Endothelial cell of umbilical vein (primary cell): ENCODE results near the gene SIGLEC6. TPM values are rescaled to one million over a fixed set of nuclear protein-coding genes. Genes with fewer than 3 reads are reported as not detected.

Experiments used
- BruUV-seq: library from RNA; stranded (reverse); fragments of 400-500 nt; replicated peaks from 2 replicates; lab custom pipeline; 2021; lab: Mats Ljungman, UMichigan
- CTCF ChIA-PET: fragments of 300-600, 350-600 bp; sonication (Branson Sonifier 250); formaldehyde crosslinking; loops from one replicate; lab custom pipeline; 2021; ENCODE audit warnings: antibody characterized with exemption, inconsistent platforms; lab: Charles Lee
- POLR2A ChIA-PET: fragments of 300-600, 350-600 bp; sonication (Branson Sonifier 250); formaldehyde crosslinking; loops from one replicate; lab custom pipeline; 2021; ENCODE audit warnings: antibody characterized with exemption, inconsistent platforms; lab: Charles Lee
- DNase-seq: peaks from one replicate; pipeline ENCODE4 v3.0.0-alpha.2; 2011; ENCODE audit warnings: low read depth, low spot score
- FAIRE-seq: peaks from 2 replicates; lab custom pipeline; 2011; peaks lifted over from hg19 to GRCh38; lab: Jason Lieb, UNC
- H2AFZ ChIP-seq: 2 replicates; pipeline ENCODE4 v1.6.0; 2012; ENCODE audit warnings: low read depth, low read length, control low read depth, inconsistent platforms
- H3K27ac ChIP-seq: 2 replicates; pipeline ENCODE4 v1.5.1; 2011; ENCODE audit warnings: low read depth, mild to moderate bottlenecking, control low read depth, low read length, moderate library complexity; ENCODE audit not compliant: insufficient read depth
- H3K27me3 ChIP-seq, 2 experiments: 2 replicates each; pipeline versions ENCODE4 v1.6.0 to v1.6.1; 2011; ENCODE audit warnings: low read length in 2 of 2, mixed read lengths in 1 of 2; ENCODE audit not compliant: control insufficient read depth in 2 of 2, insufficient read depth in 2 of 2
- H3K36me3 ChIP-seq, 2 experiments: 2 replicates in 1 of 2; 3 replicates in 1 of 2; pipeline ENCODE4 v1.5.1; 2011; ENCODE audit warnings: low read length in 2 of 2, mild to moderate bottlenecking in 1 of 2, moderate library complexity in 1 of 2; ENCODE audit not compliant: control insufficient read depth in 2 of 2, insufficient read depth in 2 of 2; ENCODE audit errors: extremely low read depth in 1 of 2
- H3K4me1 ChIP-seq: 3 replicates; pipeline ENCODE4 v1.5.1; 2011; ENCODE audit warnings: mild to moderate bottlenecking, low read length; ENCODE audit not compliant: control insufficient read depth, insufficient read depth; ENCODE audit errors: extremely low read depth
- H3K4me2 ChIP-seq: 2 replicates; pipeline ENCODE4 v1.6.1; 2011; ENCODE audit warnings: low read length, control low read depth, mixed read lengths; ENCODE audit not compliant: insufficient read depth
- H3K4me3 ChIP-seq, 3 experiments: fragments of 200-600 bp in 1 of 3; sonication (generic), shearing (Covaris generic) in 1 of 3; replicated peaks in 1 of 3; 2 replicates each; pipeline ENCODE4 v1.5.1; 2011 to 2016; ENCODE audit warnings: control low read depth in 3 of 3, low read length in 3 of 3, mild to moderate bottlenecking in 2 of 3, inconsistent platforms in 1 of 3, low read depth in 1 of 3, moderate library complexity in 1 of 3; ENCODE audit not compliant: insufficient read depth in 1 of 3
- H3K79me2 ChIP-seq: 2 replicates; pipeline ENCODE4 v1.6.0; 2012; ENCODE audit warnings: low read length, inconsistent platforms; ENCODE audit not compliant: control insufficient read depth, insufficient read depth
- H3K9ac ChIP-seq: replicated peaks from 2 replicates; pipeline ENCODE3; 2011; ENCODE audit warnings: low read length, control low read depth; ENCODE audit not compliant: insufficient read depth; ENCODE audit errors: extremely low read depth
- H3K9me1 ChIP-seq: replicated peaks from 3 replicates; pipeline ENCODE4 v1.6.0; 2011; ENCODE audit warnings: mild to moderate bottlenecking, low read length; ENCODE audit not compliant: control insufficient read depth, insufficient read depth; ENCODE audit errors: extremely low read depth
- H3K9me3 ChIP-seq: replicated peaks from 2 replicates; pipeline ENCODE4 v1.5.1; 2012; ENCODE audit warnings: low read length, inconsistent platforms; ENCODE audit not compliant: control insufficient read depth, insufficient read depth
- H4K20me1 ChIP-seq: replicated peaks from 2 replicates; pipeline ENCODE3; 2011; ENCODE audit warnings: mild to moderate bottlenecking, low read length; ENCODE audit not compliant: control insufficient read depth, insufficient read depth; ENCODE audit errors: extremely low read depth
- CTCF ChIP-seq, 2 donors: IDR thresholded peaks; 1 replicate in 1 of 2; 2 replicates in 1 of 2; pipeline ENCODE4 v1.5.1; 2011; ENCODE audit warnings: low read length in 2 of 2, mild to moderate bottlenecking in 2 of 2, moderate library complexity in 2 of 2, control low read depth in 1 of 2, inconsistent platforms in 1 of 2, low read depth in 1 of 2; ENCODE audit not compliant: insufficient read depth in 1 of 2; ENCODE audit errors: extremely low read depth in 1 of 2
- EZH2 ChIP-seq: IDR thresholded peaks from 2 replicates; pipeline ENCODE4 v1.6.1; 2012; ENCODE audit warnings: borderline replicate concordance, low read depth, mild to moderate bottlenecking, moderate library complexity, low read length, inconsistent platforms; ENCODE audit not compliant: severe bottlenecking
- FOS ChIP-seq: IDR thresholded peaks from 2 replicates; pipeline ENCODE4 v1.6.1; 2011; ENCODE audit warnings: mild to moderate bottlenecking, low read length, moderate library complexity, borderline replicate concordance; ENCODE audit not compliant: insufficient read depth
- GATA2 ChIP-seq: IDR thresholded peaks from 2 replicates; pipeline ENCODE4 v1.7.0; 2011; ENCODE audit warnings: low read depth, mild to moderate bottlenecking, moderate library complexity, mixed read lengths, low read length; ENCODE audit not compliant: insufficient read length, insufficient read depth
- JUN ChIP-seq: IDR thresholded peaks from 2 replicates; pipeline ENCODE4 v1.6.1; 2011; ENCODE audit warnings: borderline replicate concordance, low read depth; ENCODE audit not compliant: insufficient read length, insufficient read depth
- MAX ChIP-seq: IDR thresholded peaks from 2 replicates; pipeline ENCODE4 v1.6.1; 2011; ENCODE audit not compliant: insufficient read depth, insufficient read length
- MYC ChIP-seq: IDR thresholded peaks from one replicate; pipeline ENCODE4 v1.6.1; 2011; ENCODE audit warnings: mild to moderate bottlenecking, low read depth, low read length
- POLR2A ChIP-seq: IDR thresholded peaks from 2 replicates; pipeline ENCODE4 v1.6.1; 2012; ENCODE audit warnings: low read depth, mild to moderate bottlenecking, control low read depth, low read length
- POLR2AphosphoS5 ChIP-seq: IDR thresholded peaks from 2 replicates; pipeline ENCODE4 v1.6.1; 2012; ENCODE audit warnings: low read depth, mild to moderate bottlenecking, control low read depth, low read length, moderate library complexity; ENCODE audit not compliant: insufficient read depth
- dilution Hi-C: fragments of 300-500 bp; cut with MboI; formaldehyde crosslinking; loops from one replicate; pipeline ENCODE4 v1.15.0; 2019; ENCODE audit warnings: low sequenced_read_pairs; ENCODE audit not compliant: extremely low pct_ligation_motif_present
- intact Hi-C: fragments of 100-400 bp; cut with micrococcal nuclease; formaldehyde crosslinking; loops from one replicate; pipeline ENCODE4 v1.10.0; 2022
- polyA plus RNA-seq, 4 experiments: library from polyadenylated mRNA; depleted of rRNA in 3 of 4; stranded (reverse) in 3 of 4; unstranded in 1 of 4; fragments of >200 nt; gene quantifications; 2 replicates each; pipeline versions ENCODE4 v1.2.1 to v1.2.3, GENCODE V29; 2011 to 2012; ENCODE audit warnings: missing spikeins in 1 of 4
- total RNA-seq: library from RNA; stranded (reverse); gene quantifications from 2 replicates; pipeline ENCODE4 v1.2.3, GENCODE V29; 2021

The SIGLEC6 gene
- total and polyA plus RNA-seq, 2 donors (not counting 3 experiments of a cell fraction or from before 2014, with no cell fraction given): not detected

- no peaks in the 10 kb centered on the region for H3K4me1 ChIP-seq
- TF ChIP-seq POLR2A (no peak), MYC (no peak), JUN (no peak), MAX (no peak), POLR2AphosphoS5 (no peak), FOS (no peak), EZH2 (no peak), CTCF (IDR thresholded peaks at IDR 0.05; ENCODE audit: extremely low read depth in 1 of 2, insufficient read depth in 1 of 2, low read depth in 1 of 2, low read length in 2 of 2) (no peak), GATA2 (no peak)
- no peak overlapping the region for H3K27ac ChIP-seq
- no peaks in the 10 kb centered on the region for H3K36me3 ChIP-seq
- no peak overlapping the region for H3K9ac ChIP-seq
- no TSS peak for BruUV-seq
- no peaks in the 10 kb centered on the region for H4K20me1 ChIP-seq
- no peak overlapping the region for H3K4me2 ChIP-seq
- no peak for DNase-seq
- no peak overlapping the region for H3K4me3 ChIP-seq
- H2AFZ ChIP-seq: no peak overlapping the region
- dilution Hi-C loops: no loop called here
- intact Hi-C loops: no loop called here
- ChIA-PET POLR2A (no interaction called here), CTCF (no interaction called here)
- no peaks in the 10 kb centered on the region for H3K79me2 ChIP-seq
- no peaks in the 10 kb centered on the region for H3K27me3 ChIP-seq
- FAIRE-seq: no peak
- no peaks in the 10 kb centered on the region for H3K9me1 ChIP-seq
- no peaks in the 10 kb centered on the region for H3K9me3 ChIP-seq
Measured at GRCh38 chr19:51489113-51489512, 42.4 kb downstream of the SIGLEC6 start.
